Activated CD8-positive, alpha-beta memory T cell treated with anti-CD3 and anti-CD28 coated beads for 1 hour (primary cell): Measurements from ENCODE around the gene CAMTA1.

Experiments
- DNase-seq, 2 donors: peaks; one replicate each; pipeline ENCODE4 v3.0.0-alpha.2; 2020; ENCODE audit warnings: low read depth in 1 of 2; ENCODE audit errors: extremely low read depth in 1 of 2

The CAMTA1 gene

DNA sequence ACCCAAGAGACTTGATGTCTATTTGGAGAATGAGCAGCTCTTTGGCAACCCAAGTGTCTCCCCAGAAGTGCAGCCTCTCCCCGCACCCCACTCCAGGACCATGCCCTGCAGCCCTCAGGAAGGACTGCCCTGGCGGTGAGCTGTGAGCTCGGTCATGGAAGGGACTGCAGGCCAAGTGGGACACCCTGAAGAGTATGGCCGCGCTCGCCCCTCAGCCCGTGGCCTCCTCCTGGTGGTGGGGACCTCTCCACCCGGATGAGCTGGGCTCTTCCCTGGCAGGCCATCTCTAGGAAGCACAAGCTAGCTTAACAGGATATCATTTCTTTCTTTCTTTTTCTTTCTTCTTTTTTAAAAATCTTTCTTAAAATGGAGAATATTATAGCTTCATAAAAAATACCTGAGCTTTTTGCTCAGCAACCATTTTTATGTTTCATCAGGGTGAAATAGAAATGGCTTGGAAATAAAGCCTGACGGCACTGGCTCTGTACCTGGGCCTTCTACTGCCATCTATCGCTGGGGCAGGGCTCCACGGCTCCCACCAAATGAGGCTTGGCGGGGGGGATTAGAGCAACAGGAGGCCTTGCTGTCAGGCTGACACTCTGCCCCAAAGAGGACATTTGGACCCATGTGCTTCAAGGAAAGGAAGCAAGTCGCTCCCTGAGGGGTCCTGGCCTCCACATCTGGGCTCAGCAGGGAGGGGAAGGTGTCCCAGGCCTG lies 689.7 kb downstream of the CAMTA1 start:
- DNase-seq = no peak

DNA sequence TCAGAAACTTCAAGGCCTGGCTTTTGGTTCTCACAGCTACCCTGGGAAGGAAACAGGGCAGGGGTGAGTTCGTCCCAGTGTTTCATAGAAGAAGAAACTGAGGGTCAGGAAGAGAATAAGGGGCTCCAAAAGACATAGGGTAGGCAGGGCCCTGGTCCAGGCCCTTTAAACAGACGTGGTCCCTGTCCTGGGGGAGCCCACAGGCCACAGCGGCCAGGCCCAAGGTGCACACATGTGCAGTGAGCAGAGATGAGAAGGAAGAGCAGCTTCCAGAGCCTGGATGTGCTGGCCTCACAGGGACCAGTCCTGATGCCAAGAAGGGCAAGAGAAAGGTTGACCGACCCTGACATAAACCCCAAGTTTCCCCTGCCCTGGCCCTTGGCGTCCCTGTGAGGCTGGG lies 690.4 kb downstream of the CAMTA1 start:
- DNase-seq = no peak

DNA sequence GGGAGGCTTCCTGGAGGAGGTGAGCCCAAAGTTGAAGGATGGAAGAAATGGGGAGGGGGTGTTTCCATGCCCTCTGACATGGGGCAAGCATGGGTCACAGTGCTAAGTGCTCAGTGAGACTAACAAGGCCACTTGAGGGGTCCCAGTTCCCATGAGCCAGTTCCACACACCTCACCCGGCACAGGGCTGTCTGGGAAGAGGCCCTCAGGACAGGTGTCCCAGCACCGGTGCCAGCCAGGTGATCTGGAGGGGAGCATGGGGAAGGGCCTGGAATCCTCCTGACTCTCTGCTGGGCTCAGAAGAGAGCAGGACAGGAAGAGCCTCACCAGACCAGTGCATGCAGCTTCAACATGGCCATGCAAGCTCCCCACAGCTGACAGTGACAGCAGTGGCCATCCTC lies 691.1 kb downstream of the CAMTA1 start:
- DNase-seq = no peak

DNA sequence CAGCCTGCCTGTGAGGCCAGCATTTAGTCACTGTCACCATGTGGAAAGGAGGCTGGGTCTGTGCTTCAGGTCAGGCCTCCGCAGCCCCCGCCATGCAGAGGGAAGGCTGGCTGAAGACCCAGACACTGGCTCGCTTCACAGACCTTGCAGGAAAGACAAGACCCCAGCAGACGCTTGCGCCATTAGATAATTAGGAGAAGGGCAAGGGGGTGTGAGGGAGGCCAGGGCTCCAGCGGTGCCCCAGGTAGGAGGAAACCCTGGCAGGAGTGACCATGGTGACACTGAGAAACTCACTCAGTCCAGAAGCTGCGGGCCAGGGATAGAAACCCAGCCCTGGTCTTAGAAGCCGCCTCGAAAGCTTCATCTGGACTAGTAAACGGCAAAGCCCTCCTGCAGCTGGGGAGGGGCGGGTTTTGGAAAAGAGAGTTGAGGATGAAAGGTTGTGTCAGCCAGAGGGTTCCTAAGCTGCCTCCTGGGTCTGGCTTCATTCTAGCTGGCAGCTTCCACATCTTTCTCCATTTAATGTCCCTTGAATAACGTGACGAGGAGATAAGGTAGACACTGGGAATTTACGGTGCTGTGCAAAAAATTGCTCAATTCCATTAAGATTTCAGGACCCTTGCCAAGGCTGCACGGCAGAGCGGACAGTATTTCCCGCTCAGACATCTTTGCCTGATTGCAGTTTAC lies 691.8 kb downstream of the CAMTA1 start:
- no peak for DNase-seq

DNA sequence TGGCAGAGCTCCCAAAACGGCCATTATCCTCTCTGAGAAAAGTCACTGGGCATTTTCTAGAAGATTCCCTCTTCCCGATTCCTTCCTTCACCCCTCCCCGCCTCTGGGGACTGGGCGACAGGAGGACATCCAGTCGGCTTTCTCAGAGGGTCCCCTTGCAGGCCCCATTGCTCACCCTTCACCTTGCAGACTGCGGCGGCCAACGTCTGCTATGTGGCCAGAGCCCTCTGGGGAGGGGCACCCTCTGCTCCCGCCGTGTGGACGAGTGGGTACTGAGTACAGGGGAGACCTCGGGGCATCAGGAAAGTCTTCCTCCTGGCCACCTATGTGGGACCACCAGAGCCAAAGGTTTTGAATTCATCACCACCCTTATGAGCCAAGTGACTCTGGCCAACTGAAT lies 692.3 kb downstream of the CAMTA1 start:
- DNase-seq = no peak

DNA sequence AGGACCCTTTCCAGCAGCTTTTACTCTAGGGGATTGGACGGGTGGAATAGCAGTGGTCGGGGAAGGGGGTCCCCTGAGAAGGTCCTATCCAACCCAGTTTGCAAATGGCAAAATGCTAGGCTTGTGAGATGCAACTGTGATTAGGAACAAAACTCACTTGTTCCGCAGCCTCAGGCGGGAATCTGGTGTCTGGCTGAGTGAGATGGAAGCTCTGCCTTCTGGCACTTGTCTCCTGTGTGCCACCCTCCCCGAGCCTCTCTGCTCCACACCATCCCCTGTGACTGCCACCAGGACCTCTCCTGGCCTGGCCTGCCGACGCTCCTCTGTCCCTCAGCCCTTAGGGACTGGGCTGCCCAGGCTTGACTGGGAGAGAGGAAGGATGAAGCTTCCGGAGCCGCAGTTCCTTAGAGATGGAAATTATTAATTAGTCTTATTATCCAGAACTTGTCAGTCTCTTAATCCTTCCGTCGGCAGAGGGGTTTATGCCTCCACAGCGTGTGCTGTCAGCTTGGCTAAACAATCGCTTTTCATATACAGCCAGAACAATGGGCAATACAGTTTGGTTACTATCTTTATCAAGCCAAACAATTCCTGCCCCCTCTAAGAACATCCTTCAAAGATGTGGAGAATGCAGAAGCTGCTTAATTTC lies 693.0 kb downstream of the CAMTA1 start:
- DNase-seq = no peak

DNA sequence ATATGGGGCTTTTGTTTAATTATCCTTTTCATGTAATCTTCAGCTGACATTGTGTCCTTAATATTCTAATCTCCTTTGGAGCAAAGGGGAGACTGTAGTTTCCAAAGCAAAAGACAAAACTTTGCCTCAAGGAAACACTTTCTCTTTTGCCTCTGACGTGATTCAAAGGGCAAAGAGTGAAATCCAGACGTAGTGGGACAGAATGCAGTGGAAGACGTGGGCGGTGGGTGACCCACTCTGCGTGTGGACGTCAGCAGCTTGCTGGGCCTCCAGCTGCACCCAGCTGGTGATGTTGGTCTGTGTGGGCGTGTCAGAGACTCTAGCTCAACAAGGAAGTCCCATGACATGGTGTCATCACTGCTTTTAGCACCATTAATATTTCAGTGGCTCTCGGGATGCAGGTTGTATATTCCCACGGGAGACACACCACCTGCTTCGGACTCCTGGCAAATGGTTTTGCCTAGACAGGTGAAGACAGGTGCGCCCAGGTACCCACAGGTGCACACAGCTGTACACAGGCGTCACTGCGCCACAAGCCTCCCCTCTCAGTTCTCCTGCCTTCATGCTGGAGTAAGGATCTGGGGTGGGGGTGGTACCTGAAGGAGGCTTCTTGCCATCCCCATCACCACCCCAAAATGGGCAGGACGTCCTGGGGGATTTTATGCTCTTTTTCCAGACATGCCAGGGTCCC lies 693.7 kb downstream of the CAMTA1 start:
- DNase-seq = no peak

DNA sequence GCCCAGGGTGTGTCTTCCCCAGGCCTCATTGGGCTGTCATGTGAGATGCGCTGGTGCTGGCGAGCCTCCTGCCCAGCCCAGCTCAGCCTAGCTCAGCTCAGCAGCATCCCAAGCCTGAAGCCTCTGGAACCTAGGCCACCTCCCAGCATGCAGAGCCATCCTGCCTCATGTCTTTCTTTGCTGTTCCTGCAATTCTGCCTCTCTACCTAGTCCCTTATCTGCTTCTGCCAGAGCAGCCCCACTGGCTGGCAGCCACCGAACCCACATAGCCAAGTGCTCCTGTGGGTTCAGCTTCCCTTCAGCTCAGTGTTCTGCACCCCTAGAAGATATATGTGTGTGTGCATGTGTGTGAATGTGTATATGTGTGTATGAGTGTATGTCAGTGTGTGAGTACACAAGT lies 694.3 kb downstream of the CAMTA1 start:
- no peak for DNase-seq

DNA sequence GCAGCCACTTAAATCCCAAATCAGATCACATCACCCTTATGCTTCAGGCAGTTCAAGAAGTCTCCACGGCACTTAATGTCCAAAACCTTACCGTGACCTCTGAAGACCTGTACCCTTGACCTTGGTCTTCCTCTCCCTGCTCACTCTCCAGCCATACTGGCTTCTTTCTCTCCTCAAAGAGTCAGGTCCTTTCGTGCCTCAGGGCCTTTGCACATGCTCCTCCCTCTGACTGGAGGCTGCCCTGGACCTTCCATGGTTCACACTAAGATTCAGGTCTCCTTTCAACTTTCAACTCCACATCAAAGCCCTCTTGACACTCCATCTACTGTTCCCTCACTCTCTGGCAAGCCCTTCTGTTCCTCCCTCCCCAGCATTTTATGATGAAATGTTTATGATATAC lies 695.9 kb downstream of the CAMTA1 start:
- DNase-seq = no peak

DNA sequence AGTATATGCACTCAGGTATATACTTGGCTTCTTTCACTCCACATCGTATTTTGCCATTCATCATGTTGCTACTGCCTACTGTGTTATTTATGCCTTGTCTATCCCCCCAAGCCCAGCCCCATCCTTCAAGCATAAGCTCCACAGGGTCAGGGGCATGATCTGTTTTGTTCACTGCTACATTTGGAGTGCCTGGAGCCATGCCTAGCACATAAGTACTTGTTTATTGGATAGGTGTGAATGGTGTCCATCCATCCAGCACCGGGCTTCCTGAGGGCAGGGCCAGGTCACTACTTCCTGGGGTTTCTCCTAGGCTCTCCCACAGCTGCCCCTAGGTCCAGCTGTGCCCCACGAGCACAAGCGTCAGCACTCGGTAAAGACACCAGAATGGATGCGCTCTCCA lies 696.8 kb downstream of the CAMTA1 start:
- no peak for DNase-seq

DNA sequence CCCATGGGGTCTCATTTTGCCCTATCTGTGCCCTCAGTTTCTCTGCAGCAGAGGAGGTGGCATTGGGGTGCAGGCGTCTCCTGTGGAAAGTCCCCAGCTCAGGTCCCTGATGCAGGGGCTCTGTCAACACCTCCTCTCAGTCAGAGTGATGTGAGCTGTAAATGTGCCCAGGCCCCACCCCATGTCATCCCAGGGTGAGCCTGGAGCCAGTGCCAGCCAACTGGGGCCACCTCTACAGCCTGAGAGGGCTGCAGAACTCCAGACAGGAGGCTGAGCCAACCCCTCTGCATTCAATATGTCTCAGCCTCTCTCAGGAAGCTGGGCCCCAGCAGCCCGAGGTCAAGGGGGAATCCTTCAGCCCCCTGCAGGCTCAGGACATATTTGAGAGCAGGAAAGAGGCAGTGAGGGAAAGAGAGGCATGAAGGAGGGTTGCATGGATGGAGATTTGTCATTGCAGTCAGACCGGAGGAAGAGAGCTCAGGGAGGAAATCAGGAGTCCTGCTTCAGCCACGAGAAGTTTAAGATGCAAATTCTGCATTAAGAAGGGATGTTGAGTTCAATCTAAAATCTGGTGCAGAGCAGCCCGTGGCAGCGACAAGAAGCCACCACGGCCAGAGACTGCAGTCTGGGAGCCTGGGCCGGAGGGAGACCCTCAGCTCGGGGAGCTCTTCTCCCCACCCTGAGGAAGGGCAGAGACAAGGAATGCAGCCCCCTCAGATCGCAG lies 697.7 kb downstream of the CAMTA1 start:
- no peak for DNase-seq

DNA sequence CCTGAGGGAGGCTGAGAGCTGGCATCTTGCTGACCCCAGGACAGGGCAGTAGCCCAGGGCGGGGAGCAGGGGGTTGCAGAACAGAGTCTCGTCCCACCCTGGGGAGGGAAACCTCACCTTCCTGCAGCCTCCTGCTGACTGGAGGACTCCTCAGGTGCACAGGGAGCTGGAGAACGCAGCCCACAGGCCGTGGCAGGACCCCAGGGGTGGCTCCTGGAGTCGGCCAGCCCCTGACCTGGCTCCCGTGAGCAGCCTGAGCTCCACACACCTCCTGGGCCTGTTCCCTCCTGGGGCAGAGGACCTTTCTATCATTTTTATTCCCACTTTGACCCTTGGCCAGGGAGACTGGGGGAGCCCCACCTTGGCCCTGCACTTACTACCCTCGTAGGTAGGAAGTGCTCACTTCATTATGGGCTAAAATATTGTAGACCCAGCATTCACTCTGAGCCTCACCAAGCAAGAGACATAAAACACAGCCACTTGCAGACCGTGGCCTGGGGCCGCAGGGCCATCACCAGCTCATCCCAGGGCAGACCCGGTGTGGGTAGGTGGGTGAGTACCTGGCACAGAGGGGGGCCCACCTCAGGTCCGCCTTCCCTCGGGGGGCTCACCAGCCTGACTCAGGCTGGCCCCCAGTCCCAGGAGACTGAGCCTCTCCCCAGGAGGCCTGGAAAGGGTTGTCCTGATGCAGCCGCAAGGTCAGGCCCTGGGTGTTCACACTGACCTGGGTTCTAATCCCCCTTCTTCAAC lies 698.6 kb downstream of the CAMTA1 start:
- no peak for DNase-seq

DNA sequence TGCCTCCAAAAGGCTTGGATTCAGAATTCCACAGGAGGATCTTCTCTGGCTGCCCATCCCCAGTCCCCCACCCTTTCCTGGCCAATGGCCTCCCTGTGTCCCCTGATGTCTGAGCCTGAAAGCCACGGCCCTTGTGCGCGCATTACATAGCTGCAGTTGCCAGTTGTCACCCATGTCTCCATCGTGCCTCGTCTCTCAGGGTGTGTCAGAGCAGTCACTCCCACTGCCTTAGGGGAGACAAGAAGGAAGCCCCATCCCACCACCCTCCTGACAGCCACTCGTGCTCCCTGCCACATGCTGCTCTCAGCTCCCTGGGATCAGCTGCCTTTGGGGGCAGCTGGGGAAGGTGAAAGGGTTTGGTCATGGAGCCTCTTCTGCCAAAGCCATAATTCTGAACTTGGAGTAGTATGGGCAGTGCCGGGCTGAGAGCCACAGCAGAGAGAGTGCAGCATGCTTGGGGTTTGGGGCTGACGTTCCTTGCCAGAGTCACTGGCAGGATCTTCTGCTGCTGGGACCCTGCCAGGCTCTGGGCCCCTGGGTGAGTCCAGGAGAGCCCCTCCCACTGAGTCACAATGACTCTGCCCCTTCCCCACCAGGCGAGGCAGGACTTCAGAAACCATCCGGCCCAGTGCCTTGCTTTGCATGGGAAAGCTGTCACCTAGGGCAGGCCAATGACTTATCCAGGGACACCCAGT lies 700.0 kb downstream of the CAMTA1 start:
- DNase-seq = no peak

DNA sequence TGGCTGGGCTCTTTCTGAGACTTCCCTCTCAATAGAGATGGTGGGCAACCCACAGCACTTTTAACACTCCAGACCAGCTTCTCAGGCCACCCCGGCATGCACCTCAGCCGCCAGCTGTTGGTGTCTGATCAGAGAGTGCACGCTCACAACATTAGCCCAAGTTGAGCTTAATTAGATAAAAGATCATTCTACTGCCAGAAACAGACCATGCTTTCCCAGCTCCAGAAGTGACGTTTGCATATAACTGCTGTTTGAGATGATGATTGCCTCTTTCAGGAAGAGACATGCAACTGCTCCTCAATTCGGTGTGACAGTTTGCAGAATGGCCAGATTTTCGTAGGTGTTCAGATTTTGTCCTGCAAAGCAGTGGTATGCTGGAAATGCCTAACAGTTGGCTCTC lies 700.6 kb downstream of the CAMTA1 start:
- no peak for DNase-seq

DNA sequence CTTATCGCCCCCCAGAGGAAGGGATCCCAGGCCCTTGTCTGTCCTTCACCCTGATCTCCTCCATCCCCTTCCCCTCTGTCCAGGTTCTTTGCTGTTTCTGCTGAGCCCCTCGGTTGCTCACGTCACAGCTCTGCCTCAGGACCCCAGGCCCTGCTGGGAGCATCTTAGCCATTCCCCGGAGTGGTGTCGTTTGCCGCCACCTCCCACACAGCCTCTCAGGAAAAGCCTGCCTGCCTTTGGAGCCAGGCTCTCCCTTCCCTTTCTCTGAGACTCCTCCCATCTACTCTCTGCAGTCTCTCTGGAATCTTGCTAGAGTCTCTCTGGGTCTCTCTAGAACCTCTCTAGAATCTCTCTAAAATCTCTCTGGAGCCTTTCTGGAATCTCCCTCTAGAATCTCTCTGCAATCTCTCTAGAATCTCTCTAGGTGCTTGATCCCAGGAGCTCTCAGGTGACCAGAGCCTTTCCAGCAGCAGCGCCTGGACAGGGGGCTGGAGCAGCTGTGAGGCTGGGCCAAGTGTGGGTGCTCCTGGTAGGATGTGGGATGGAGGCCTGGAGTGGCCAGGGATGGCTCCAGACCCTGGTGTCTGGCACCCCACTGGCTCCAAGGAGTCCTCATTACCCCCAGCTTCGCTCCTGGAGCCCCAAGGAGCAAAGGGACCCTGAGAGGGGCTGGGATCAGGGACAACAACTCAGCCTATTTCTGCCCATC lies 702.7 kb downstream of the CAMTA1 start:
- no peak for DNase-seq

DNA sequence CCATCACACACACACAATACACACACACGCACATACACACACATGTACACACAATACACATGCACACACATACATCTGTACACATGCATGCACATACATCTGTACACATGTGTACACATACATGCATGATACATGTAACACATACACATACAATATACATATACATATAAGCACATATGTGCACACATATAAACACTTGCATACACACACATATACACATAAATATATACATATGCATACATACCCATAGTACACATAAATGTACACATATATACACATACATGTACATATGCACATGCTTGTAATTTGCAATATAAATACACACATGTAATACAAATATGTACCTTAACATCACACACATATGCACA lies 703.2 kb downstream of the CAMTA1 start:
- DNase-seq = no peak

DNA sequence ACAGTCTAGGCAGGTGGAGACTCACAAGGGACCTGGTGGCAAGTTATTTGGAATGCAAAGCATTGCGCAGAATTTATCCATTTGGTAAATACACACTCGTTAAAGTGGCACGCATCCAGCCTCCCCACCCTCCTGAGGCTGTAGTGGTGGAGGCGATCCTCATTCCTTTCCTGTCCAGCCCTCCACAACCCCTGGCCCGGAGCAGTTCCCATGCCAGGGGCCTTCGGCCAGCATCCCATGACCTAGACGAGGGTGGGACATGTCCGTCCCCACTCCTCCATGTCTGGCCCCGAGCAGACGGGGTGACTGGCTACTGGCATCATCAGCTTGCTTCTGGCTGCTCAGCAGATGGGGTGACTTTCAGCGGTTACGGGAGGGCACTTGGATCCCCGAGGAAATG lies 704.3 kb downstream of the CAMTA1 start:
- DNase-seq = no peak

DNA sequence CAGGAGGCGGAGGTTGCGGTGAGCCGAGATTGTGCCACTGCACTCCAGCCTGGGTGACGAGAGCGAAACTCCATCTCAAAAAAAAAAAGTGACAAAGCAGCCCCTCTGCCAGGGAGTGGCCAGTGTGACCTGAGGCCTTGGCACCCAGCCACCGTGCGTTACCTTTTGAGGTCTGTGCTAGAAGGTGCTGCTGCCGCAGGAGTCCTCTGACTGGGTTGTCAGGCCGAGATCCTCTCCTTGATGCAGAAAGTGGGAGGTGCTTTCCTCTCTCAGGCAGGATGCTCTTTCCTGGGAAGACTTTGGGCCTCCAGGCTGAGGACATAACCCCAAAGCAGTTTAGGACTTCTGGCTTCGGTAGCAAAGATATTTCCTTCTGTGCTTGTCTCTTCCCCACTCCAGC lies 705.3 kb downstream of the CAMTA1 start:
- no peak for DNase-seq

DNA sequence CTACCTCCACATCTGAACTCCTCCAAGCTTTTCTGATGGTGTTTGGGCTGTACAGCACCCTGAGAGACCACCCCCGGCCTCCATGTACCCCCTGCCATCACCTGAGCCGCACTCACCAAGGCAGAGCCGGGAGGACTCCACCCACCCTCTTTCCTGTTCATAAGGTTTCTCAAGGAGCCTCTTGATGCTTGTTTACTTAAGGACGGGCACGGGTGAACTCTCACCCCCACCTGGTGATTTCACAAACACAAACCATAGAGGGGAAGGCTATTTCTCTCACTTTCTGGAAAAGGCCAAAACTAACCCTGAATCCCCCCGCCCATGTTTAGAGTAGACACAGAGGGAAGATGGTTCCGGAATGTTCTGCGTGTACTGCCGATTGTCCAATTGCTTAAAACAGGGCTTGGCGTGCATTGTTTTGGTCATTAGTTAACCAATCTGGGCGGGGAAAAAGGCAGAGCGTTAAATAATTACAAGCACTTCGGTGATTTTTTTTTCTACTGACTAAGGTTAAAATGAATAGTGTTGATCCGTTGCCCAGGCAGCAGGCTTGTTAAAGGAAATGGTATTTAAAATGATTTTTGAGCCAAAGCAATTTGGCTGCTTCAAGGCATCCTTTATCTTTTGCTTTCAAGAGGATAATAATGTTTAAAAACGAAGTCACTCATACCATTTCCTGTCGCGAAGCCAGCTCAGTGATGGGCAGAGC lies 706.0 kb downstream of the CAMTA1 start:
- DNase-seq = no peak
